Measurements from ENCODE around the gene FOXM1. TPM values are rescaled to one million over a fixed set of nuclear protein-coding genes. Genes with fewer than 3 reads are reported as not detected.

FOXM1 gene
- polyA plus RNA-seq, 1 donor from 2014 or later, result 0.31 TPM

DNA sequence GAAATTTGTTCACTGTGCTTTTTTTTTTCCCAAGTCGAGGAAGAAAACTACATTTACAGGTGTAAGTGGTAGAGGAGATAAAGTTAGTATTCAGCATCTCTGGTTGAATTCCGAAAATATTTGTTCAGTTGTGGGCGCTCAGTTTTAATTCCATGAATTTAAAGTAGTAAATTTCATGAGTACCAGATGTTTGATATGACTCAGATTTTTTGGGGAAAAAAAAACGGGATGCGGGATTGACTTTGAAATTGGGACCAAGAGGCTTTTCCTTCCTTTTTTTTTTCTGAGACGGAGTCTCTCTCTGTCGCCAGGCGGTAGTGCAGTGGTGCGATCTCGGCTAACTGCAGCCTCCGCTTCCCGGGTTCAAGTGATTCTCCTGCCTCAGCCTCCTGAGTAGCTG, 15.3 kb upstream of the FOXM1 start:
- H3K27ac ChIP-seq (ENCODE audit: low read length), result no peak overlapping the region
- H3F3A ChIP-seq (ENCODE audit: insufficient read depth, low read length, poor library complexity, severe bottlenecking), result peaks cover 4% of the 10 kb centered on the region
- H3K79me2 ChIP-seq (replicated peaks; ENCODE audit: insufficient read depth, low read length), result peaks cover 14% of the 10 kb centered on the region
- no peak overlapping the region for H2AFZ ChIP-seq (ENCODE audit: low read depth, low read length)
- no peak overlapping the region for H3K4me3 ChIP-seq (ENCODE audit: low read length)
- no peaks in the 10 kb centered on the region for H3K9me2 ChIP-seq (ENCODE audit: insufficient read depth, low read length)
- H3K9ac ChIP-seq (ENCODE audit: low read length), result no peak overlapping the region
- TF ChIP-seq RAD21 (conservative IDR thresholded peaks at IDR 0.05) (no peak), TAF1 (IDR thresholded peaks at IDR 0.05; ENCODE audit: low read depth) (no peak), EZH2 (IDR thresholded peaks at IDR 0.05; ENCODE audit: borderline replicate concordance, insufficient read depth, low read length, poor library complexity, severe bottlenecking) (no peak), EP300 (conservative IDR thresholded peaks at IDR 0.05; ENCODE audit: poor library complexity, severe bottlenecking) (no peak), POLR2AphosphoS5 (IDR thresholded peaks at IDR 0.05) (no peak), SMC3 (conservative IDR thresholded peaks at IDR 0.05; ENCODE audit: poor library complexity) (no peak), MXI1 (conservative IDR thresholded peaks at IDR 0.05; ENCODE audit: poor library complexity, severe bottlenecking) (no peak)
- TF ChIP-seq, protein P1, sequence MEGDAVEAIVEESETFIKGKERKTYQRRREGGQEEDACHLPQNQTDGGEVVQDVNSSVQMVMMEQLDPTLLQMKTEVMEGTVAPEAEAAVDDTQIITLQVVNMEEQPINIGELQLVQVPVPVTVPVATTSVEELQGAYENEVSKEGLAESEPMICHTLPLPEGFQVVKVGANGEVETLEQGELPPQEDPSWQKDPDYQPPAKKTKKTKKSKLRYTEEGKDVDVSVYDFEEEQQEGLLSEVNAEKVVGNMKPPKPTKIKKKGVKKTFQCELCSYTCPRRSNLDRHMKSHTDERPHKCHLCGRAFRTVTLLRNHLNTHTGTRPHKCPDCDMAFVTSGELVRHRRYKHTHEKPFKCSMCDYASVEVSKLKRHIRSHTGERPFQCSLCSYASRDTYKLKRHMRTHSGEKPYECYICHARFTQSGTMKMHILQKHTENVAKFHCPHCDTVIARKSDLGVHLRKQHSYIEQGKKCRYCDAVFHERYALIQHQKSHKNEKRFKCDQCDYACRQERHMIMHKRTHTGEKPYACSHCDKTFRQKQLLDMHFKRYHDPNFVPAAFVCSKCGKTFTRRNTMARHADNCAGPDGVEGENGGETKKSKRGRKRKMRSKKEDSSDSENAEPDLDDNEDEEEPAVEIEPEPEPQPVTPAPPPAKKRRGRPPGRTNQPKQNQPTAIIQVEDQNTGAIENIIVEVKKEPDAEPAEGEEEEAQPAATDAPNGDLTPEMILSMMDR (IDR thresholded peaks at IDR 0.05; ENCODE audit: poor library complexity, severe bottlenecking), result no peak
- TF ChIP-seq, protein P2, sequence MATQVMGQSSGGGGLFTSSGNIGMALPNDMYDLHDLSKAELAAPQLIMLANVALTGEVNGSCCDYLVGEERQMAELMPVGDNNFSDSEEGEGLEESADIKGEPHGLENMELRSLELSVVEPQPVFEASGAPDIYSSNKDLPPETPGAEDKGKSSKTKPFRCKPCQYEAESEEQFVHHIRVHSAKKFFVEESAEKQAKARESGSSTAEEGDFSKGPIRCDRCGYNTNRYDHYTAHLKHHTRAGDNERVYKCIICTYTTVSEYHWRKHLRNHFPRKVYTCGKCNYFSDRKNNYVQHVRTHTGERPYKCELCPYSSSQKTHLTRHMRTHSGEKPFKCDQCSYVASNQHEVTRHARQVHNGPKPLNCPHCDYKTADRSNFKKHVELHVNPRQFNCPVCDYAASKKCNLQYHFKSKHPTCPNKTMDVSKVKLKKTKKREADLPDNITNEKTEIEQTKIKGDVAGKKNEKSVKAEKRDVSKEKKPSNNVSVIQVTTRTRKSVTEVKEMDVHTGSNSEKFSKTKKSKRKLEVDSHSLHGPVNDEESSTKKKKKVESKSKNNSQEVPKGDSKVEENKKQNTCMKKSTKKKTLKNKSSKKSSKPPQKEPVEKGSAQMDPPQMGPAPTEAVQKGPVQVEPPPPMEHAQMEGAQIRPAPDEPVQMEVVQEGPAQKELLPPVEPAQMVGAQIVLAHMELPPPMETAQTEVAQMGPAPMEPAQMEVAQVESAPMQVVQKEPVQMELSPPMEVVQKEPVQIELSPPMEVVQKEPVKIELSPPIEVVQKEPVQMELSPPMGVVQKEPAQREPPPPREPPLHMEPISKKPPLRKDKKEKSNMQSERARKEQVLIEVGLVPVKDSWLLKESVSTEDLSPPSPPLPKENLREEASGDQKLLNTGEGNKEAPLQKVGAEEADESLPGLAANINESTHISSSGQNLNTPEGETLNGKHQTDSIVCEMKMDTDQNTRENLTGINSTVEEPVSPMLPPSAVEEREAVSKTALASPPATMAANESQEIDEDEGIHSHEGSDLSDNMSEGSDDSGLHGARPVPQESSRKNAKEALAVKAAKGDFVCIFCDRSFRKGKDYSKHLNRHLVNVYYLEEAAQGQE (IDR thresholded peaks at IDR 0.05; ENCODE audit: borderline replicate concordance), result no peak
- H3K27me3 ChIP-seq (ENCODE audit: insufficient read depth, low read depth, low read length), result no peaks in the 10 kb centered on the region
- no peaks in the 10 kb centered on the region for H4K20me1 ChIP-seq (ENCODE audit: insufficient read depth)
- H3K9me3 ChIP-seq (ENCODE audit: low read length), result no peaks in the 10 kb centered on the region
- no peaks in the 10 kb centered on the region for H3K36me3 ChIP-seq (ENCODE audit: insufficient read depth, low read length)
- H3K4me2 ChIP-seq (ENCODE audit: low read length), result no peak overlapping the region

- Histone ChIP-seq H3K36me3 (ENCODE audit: insufficient read depth, low read length) (no peaks in the 10 kb centered on the region), H3K79me2 (replicated peaks; ENCODE audit: insufficient read depth, low read length) (peaks cover 11% of the 10 kb centered on the region), H3K27ac (ENCODE audit: low read length) (peak overlapping the region; percentile 62), H3K9ac (ENCODE audit: low read length) (peak overlapping the region; percentile 76), H3K9me2 (ENCODE audit: insufficient read depth, low read length) (no peaks in the 10 kb centered on the region), H3K4me2 (ENCODE audit: low read length) (peak overlapping the region; percentile 11), H3K27me3 (ENCODE audit: insufficient read depth, low read depth, low read length) (no peaks in the 10 kb centered on the region), H2AFZ (ENCODE audit: low read depth, low read length) (peak overlapping the region; percentile 76), H4K20me1 (ENCODE audit: insufficient read depth) (no peaks in the 10 kb centered on the region), H3K4me3 (ENCODE audit: low read length) (peak overlapping the region; percentile 84), H3F3A (ENCODE audit: insufficient read depth, low read length, poor library complexity, severe bottlenecking) (peaks cover 4% of the 10 kb centered on the region), H3K9me3 (ENCODE audit: low read length) (no peaks in the 10 kb centered on the region)
- TF ChIP-seq SMC3 (conservative IDR thresholded peaks at IDR 0.05; ENCODE audit: poor library complexity), result no peak
- TF ChIP-seq, protein P2 (IDR thresholded peaks at IDR 0.05; ENCODE audit: borderline replicate concordance), result no peak
- TF ChIP-seq EZH2 (IDR thresholded peaks at IDR 0.05; ENCODE audit: borderline replicate concordance, insufficient read depth, low read length, poor library complexity, severe bottlenecking), result no peak
- no peak for TF ChIP-seq RAD21 (conservative IDR thresholded peaks at IDR 0.05)
Measured at GRCh38 chr12:2891240-2892053, 14.5 kb upstream of the FOXM1 start.

Data from neural cell (in vitro differentiated cells).